Uterus (tissue), 2 donors: ENCODE measurements around the gene ADO.

Experiments used
- POLR2A ChIP-seq, 2 donors: fragments of 450-650 bp; IDR thresholded peaks; one replicate each; pipeline ENCODE4 v1.6.1; 2016; ENCODE audit warnings: antibody characterized with exemption in 2 of 2, mild to moderate bottlenecking in 1 of 2, moderate library complexity in 1 of 2
- TF ChIP-seq, protein P1 (sequence below), 4 experiments: fragments of 200-600 bp in 2 of 4; fragments of 450-650 bp in 2 of 4; sonication (generic) in 2 of 4; IDR thresholded peaks; one replicate each; pipeline ENCODE4 v1.5.1; 2016 to 2019; ENCODE audit warnings: antibody characterized with exemption in 4 of 4, mild to moderate bottlenecking in 2 of 4, moderate library complexity in 1 of 4

DNA sequence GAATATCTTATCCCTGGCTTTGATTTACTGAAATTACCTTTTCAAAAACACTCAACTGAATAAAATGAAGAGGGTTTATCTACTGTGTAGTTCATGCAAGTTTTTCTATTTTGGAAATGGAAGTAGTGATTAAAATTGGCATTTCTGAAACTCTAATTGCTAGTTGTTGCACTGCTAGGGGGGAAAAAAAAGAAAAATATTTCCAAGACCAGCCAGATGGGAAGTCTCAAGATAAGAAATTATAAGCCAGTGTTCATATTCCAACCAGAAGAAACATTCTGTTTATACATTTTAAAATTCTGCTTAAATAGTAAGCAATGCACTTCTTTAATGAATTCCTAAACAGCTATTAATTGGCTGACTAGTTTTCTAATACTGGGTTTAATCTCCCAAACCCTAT is 9.4 kb upstream of the ADO start:
- TF ChIP-seq, protein P1, sequence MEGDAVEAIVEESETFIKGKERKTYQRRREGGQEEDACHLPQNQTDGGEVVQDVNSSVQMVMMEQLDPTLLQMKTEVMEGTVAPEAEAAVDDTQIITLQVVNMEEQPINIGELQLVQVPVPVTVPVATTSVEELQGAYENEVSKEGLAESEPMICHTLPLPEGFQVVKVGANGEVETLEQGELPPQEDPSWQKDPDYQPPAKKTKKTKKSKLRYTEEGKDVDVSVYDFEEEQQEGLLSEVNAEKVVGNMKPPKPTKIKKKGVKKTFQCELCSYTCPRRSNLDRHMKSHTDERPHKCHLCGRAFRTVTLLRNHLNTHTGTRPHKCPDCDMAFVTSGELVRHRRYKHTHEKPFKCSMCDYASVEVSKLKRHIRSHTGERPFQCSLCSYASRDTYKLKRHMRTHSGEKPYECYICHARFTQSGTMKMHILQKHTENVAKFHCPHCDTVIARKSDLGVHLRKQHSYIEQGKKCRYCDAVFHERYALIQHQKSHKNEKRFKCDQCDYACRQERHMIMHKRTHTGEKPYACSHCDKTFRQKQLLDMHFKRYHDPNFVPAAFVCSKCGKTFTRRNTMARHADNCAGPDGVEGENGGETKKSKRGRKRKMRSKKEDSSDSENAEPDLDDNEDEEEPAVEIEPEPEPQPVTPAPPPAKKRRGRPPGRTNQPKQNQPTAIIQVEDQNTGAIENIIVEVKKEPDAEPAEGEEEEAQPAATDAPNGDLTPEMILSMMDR (IDR thresholded peaks at IDR 0.05): no peak
- TF ChIP-seq POLR2A (IDR thresholded peaks at IDR 0.05): no peak
